ENCODE data around the gene ZNF292. TPM values are rescaled to one million over a fixed set of nuclear protein-coding genes. Genes with fewer than 3 reads are reported as not detected.

The ZNF292 gene
- polyA plus RNA-seq, 1 of the 3 experiments (the other 2 are of a cell fraction), result 3.2 TPM

- TF ChIP-seq CTCF (IDR thresholded peaks at IDR 0.05), result no peak
- no peak for TF ChIP-seq EZH2phosphoT487 (IDR thresholded peaks at IDR 0.05; ENCODE audit: borderline replicate concordance, low read depth)
- peak; percentile 15 for TF ChIP-seq CHD2 (IDR thresholded peaks at IDR 0.05; ENCODE audit: low read length, partially characterized antibody)
- peak; percentile 70 for TF ChIP-seq GATA2 (CRISPR knock-in tag; IDR thresholded peaks at IDR 0.05)
- no peak for TF ChIP-seq REST (IDR thresholded peaks at IDR 0.05; ENCODE audit: low read depth, low read length)
Measured at GRCh38 chr6:87115402-87116135, 39.8 kb upstream of the ZNF292 start (continued).

GRCh38 chr6:87116922-87117321 lies 38.4 kb upstream of the ZNF292 start:
- TF ChIP-seq FOXJ3 (CRISPR knock-in tag; IDR thresholded peaks at IDR 0.05) (no peak), CHD2 (IDR thresholded peaks at IDR 0.05; ENCODE audit: low read length, partially characterized antibody) (no peak), RFX5 (IDR thresholded peaks at IDR 0.05; ENCODE audit: low read length) (no peak), JUND (IDR thresholded peaks at IDR 0.05) (no peak), EP300 (IDR thresholded peaks at IDR 0.05; ENCODE audit: borderline replicate concordance in 1 of 2, low read depth in 1 of 2, low read length in 1 of 2) (no peak), POLR2AphosphoS5 (IDR thresholded peaks at IDR 0.05; ENCODE audit: low read depth, low read length) (no peak), TAF1 (IDR thresholded peaks at IDR 0.05; ENCODE audit: borderline replicate concordance, low read depth, low read length) (no peak), TCF12 (IDR thresholded peaks at IDR 0.05) (no peak), ELF1 (IDR thresholded peaks at IDR 0.05) (no peak), TEAD4 (IDR thresholded peaks at IDR 0.05; ENCODE audit: borderline replicate concordance, insufficient read depth) (no peak), ZBTB33 (IDR thresholded peaks at IDR 0.05; ENCODE audit: borderline replicate concordance, low read depth) (no peak), REST (IDR thresholded peaks at IDR 0.05; ENCODE audit: low read depth, low read length) (no peak), MXI1 (IDR thresholded peaks at IDR 0.05; ENCODE audit: low read depth, low read length) (no peak), MEF2A (IDR thresholded peaks at IDR 0.05; ENCODE audit: borderline replicate concordance, low read depth) (no peak)
- Histone ChIP-seq H3K4me1 (ENCODE audit: control insufficient read depth in 1 of 2, insufficient read depth in 2 of 2, low read depth in 1 of 2, low read length in 1 of 2) (no peaks in the 10 kb centered on the region; a peak in 2 of 4 replicates), H3K9me2 (no peaks in the 10 kb centered on the region), H3K79me2 (ENCODE audit: insufficient read depth) (no peaks in the 10 kb centered on the region), H3K9me3 (no peaks in the 10 kb centered on the region), H3K36me3 (replicated peaks in 1 of 2; ENCODE audit: control insufficient read depth in 1 of 2, insufficient read depth in 2 of 2, low read length in 1 of 2) (no peaks in the 10 kb centered on the region), H3K9ac (no peak overlapping the region), H3K27me3 (ENCODE audit: insufficient read depth) (no peaks in the 10 kb centered on the region), H3K27ac (ENCODE audit: low read depth in 2 of 2, low read length in 1 of 2) (no peak overlapping the region), H2AFZ (ENCODE audit: low read depth) (no peak overlapping the region), H3K4me3 (ENCODE audit: low read depth in 2 of 2, low read length in 1 of 2) (no peak overlapping the region), H4K20me1 (ENCODE audit: insufficient read depth) (no peaks in the 10 kb centered on the region), H3F3A (replicated peaks; ENCODE audit: insufficient read depth) (no peaks in the 10 kb centered on the region), H3K4me2 (no peak overlapping the region)
- ChIA-PET CTCF (interaction anchor here (0.7 to 1.4 kb wide), 3 partner anchors 21 to 205 kb away, joined by 3 to 4 read pairs (median 3); no protein-coding TSS in a partner anchor), POLR2A (no interaction called here)
- DNase-seq, result no peak
- 31% methylated on average over 2 of the region's 2 CpGs for whole genome bisulfite sequencing (ENCODE audit: low lambda C conversion rate)

Measured in SK-N-SH (cell line).